Sigmoid colon (tissue), 7 donors: ENCODE measurements around the gene TUBGCP3. TPM values are rescaled to one million over a fixed set of nuclear protein-coding genes. Genes with fewer than 3 reads are reported as not detected.

Source experiments
- DNase-seq: peaks from one replicate; pipeline ENCODE4 v3.0.0-alpha.2; 2019
- H3K27ac ChIP-seq, 4 donors: fragments of 200-600 bp; sonication (generic); one replicate each; pipeline ENCODE4 v1.5.1; 2016 to 2019; ENCODE audit warnings: mild to moderate bottlenecking in 1 of 4
- H3K27me3 ChIP-seq, 3 donors: fragments of 200-600 bp; sonication (generic); one replicate each; pipeline ENCODE4 v1.5.1; 2019; ENCODE audit warnings: mild to moderate bottlenecking in 1 of 3
- H3K36me3 ChIP-seq, 4 donors: fragments of 200-600 bp; sonication (generic); one replicate each; pipeline ENCODE4 v1.5.1; 2016 to 2019
- H3K4me1 ChIP-seq, 4 donors: fragments of 200-600 bp; sonication (generic); one replicate each; pipeline ENCODE4 v1.5.1; 2017 to 2019
- H3K4me3 ChIP-seq, 4 donors: fragments of 200-600 bp; sonication (generic); one replicate each; pipeline ENCODE4 v1.5.1; 2017 to 2019; ENCODE audit warnings: mild to moderate bottlenecking in 2 of 4, moderate library complexity in 1 of 4
- H3K9me3 ChIP-seq, 4 donors: fragments of 200-600 bp in 3 of 4; sonication (generic) in 3 of 4; one replicate each; pipeline versions ENCODE4 v1.5.1 to v1.6.1; 2013 to 2019
- EP300 ChIP-seq, 4 donors: sonication (generic); formaldehyde crosslinking; IDR thresholded peaks; one replicate each; pipeline ENCODE4 v1.6.1; 2017; ENCODE audit warnings: antibody characterized with exemption in 4 of 4
- POLR2A ChIP-seq, 2 donors: fragments of 450-650 bp; IDR thresholded peaks; one replicate each; pipeline ENCODE4 v1.6.1; 2016; ENCODE audit warnings: antibody characterized with exemption in 2 of 2, mild to moderate bottlenecking in 2 of 2, moderate library complexity in 2 of 2
- POLR2AphosphoS5 ChIP-seq, 4 donors: sonication (generic); formaldehyde crosslinking; IDR thresholded peaks; one replicate each; pipeline ENCODE4 v1.6.1; 2017; ENCODE audit warnings: antibody characterized with exemption in 4 of 4
- WGBS, 2 donors: extraction: QIAGEN DNeasy Blood & Tissue Kit; methylation state at CpG; one replicate each; pipeline ENCODE4 v1.1.7; 2013; 5-methylcytosine and 5-hydroxymethylcytosine counted together
- intact Hi-C: fragments of 100-400 bp; cut with DNase I; formaldehyde crosslinking; loops from one replicate; pipeline ENCODE4 v1.15.1; 2023
- polyA plus RNA-seq, 3 donors: library from polyadenylated mRNA; stranded (reverse); fragments of 200-250 nt; gene quantifications; one replicate each; pipeline ENCODE4 v1.2.3, GENCODE V29; 2013
- total RNA-seq, 4 donors: library from RNA; depleted of rRNA; stranded (reverse); fragments of >200 nt; gene quantifications; one replicate each; pipeline ENCODE4 v1.1.0, GENCODE V29; 2016
- TF ChIP-seq, protein P1 (sequence below), 4 experiments: fragments of 450-650 bp in 3 of 4; fragments of 200-600 bp in 1 of 4; IDR thresholded peaks; one replicate each; pipeline ENCODE4 v1.5.1; 2016 to 2019; ENCODE audit warnings: antibody characterized with exemption in 4 of 4, mild to moderate bottlenecking in 3 of 4, moderate library complexity in 2 of 4
- donor health status: healthy with polysubstance abuse.
- donor health status: Bipolar disorder and iron deficiency.
- donor health status: healthy.

TUBGCP3 gene
- total and polyA plus RNA-seq, 7 donors, result 7.2 to 33.5 (median 23.8) TPM

DNA sequence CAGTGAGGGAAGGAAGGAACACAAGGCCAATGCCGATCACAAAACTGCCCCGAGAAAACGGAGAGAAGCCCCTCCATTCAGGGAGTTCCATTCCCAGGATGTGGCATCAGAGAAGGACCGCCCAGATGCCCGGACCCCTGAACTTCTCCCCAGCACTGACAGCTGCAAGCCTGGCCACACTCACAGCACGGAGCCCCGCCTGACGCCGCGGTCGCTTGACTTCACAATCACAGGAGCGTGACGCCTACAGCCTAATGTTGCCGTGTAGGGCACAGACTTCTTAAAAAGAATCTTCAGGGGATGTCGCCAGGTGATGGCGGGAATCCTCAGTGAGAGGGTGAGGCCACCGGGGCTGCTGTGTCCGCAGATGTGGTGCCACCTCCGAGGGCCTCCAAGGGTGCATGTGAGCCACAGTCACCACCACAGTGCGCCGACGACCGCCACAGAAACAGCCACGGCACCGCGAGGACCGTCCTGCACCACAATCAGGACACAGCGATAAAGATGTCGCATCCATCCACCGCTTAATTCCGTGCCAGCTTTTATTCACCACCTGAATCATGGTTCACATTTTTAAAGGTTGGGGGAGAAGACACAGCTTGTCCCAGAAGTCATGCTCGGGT lies 134.6 kb downstream of the TUBGCP3 start:
- TF ChIP-seq POLR2AphosphoS5 (IDR thresholded peaks at IDR 0.05) (no peak), EP300 (IDR thresholded peaks at IDR 0.05) (no peak), POLR2A (IDR thresholded peaks at IDR 0.05) (no peak)
- TF ChIP-seq, protein P1, sequence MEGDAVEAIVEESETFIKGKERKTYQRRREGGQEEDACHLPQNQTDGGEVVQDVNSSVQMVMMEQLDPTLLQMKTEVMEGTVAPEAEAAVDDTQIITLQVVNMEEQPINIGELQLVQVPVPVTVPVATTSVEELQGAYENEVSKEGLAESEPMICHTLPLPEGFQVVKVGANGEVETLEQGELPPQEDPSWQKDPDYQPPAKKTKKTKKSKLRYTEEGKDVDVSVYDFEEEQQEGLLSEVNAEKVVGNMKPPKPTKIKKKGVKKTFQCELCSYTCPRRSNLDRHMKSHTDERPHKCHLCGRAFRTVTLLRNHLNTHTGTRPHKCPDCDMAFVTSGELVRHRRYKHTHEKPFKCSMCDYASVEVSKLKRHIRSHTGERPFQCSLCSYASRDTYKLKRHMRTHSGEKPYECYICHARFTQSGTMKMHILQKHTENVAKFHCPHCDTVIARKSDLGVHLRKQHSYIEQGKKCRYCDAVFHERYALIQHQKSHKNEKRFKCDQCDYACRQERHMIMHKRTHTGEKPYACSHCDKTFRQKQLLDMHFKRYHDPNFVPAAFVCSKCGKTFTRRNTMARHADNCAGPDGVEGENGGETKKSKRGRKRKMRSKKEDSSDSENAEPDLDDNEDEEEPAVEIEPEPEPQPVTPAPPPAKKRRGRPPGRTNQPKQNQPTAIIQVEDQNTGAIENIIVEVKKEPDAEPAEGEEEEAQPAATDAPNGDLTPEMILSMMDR (IDR thresholded peaks at IDR 0.05), result no peak
- intact Hi-C loops, result no loop called here
- Histone ChIP-seq H3K27me3 (peaks cover 0 to 8% (median 0%) of the 10 kb centered on the region in 3 donors), H3K36me3 (no peaks in the 10 kb centered on the region), H3K4me3 (no peak overlapping the region), H3K9me3 (no peaks in the 10 kb centered on the region), H3K4me1 (no peaks in the 10 kb centered on the region), H3K27ac (no peak overlapping the region)
- 88 to 90% methylated on average over 32 of the region's 32 CpGs for WGBS, 2 donors
- DNase-seq, result no peak

DNA sequence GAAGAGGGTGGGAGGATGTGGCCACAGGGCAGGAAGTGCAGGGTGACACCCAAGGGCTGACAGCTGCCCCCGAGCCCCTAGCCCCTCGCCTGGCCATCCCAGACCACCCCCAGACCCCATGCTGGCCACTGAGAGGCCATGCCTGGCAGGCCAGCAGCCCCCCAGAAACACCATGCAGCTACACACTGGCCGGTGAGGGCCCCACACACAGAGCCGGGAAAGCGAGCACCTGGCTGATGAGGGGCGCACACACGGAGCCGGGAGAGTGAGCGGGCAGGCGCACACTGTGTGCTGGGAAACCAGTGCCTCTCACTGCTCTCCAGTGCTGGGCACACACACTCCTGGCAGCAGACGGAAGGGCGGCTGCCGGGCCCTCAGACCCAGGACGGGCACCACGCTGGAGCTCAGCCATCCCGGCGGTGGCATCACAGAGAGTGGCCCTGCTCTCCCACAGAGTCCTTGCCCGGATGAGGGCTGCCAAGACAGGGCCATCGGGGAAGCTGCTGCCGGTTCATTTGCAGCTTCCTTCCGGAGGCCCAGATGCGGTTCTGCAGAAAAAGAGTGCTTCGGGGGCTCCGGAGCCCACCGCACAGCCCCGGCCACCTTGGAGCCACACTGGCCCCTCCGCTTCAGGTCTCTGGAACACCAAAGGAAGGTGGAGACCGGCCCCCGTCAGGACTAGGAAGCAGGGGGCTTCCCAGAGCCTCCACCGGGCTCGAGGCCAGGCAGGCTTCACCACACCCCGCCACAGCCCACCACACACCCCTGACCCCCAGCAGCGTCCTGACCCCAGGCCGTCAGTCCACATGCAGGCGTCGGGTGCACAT lies 135.4 kb downstream of the TUBGCP3 start:
- WGBS, 2 donors, result 81 to 86% methylated on average over 36 of the region's 36 CpGs
- peaks cover 0 to 11% (median 0%) of the 10 kb centered on the region in 3 donors for H3K27me3 ChIP-seq
- no peaks in the 10 kb centered on the region for H3K4me1 ChIP-seq
- TF ChIP-seq, protein P1 (IDR thresholded peaks at IDR 0.05), result no peak
- TF ChIP-seq POLR2A (IDR thresholded peaks at IDR 0.05) (no peak), EP300 (IDR thresholded peaks at IDR 0.05) (no peak), POLR2AphosphoS5 (IDR thresholded peaks at IDR 0.05) (no peak)
- DNase-seq, result no peak
- no peaks in the 10 kb centered on the region for H3K9me3 ChIP-seq
- H3K36me3 ChIP-seq, result no peaks in the 10 kb centered on the region
- H3K4me3 ChIP-seq, result no peak overlapping the region
- no peak overlapping the region for H3K27ac ChIP-seq
- intact Hi-C loops, result no loop called here

DNA sequence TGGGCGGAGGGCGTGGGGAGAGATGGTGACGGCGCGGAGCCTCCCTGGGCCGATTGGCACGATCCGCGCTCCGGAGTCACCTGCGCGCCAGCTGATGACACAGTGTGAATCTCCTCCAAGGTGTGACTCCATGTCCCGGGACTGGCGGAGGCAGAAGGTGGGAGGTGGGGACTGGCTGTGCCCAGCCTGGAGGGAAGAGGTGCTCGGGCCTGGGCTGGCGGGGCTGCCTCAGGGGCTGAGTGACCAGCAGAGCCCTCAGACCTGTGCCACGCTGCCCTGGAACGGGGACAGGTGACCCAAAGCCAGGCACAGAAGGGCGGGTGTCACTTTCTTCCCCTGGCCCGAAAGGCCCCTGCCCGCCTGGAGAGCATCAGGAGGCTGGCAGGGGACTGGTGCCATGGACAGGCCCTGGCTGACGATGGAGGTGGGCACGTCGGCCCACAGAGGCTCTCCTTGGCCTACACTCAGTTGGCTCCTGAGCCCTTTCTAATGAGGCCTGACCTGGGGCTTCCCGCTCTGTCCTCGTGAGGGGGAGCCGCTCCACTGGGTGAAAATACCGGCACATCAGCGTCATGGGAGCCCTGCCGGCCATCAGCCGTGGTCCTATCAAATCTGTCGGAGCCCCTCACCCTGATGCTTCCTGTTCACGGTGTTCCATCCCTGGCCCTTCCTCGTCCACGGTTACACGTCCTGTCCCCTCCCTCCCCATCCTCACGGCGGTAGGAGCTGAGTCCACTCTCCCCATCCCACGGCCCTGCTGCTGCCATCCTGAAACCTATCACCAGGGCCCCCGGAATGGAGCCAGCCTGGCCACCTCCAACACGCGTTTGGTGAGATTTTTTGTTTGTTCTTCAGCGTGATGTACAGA lies 136.2 kb downstream of the TUBGCP3 start:
- WGBS, 2 donors, result 81 to 84% methylated on average over 43 of the region's 43 CpGs
- H3K4me3 ChIP-seq, result no peak overlapping the region
- H3K9me3 ChIP-seq, result no peaks in the 10 kb centered on the region
- no peaks in the 10 kb centered on the region for H3K36me3 ChIP-seq
- no peak for TF ChIP-seq POLR2A (IDR thresholded peaks at IDR 0.05)
- no peak for TF ChIP-seq POLR2AphosphoS5 (IDR thresholded peaks at IDR 0.05)
- no peak for TF ChIP-seq EP300 (IDR thresholded peaks at IDR 0.05)
- TF ChIP-seq, protein P1 (IDR thresholded peaks at IDR 0.05), result no peak
- DNase-seq, result peak; percentile 46
- no peaks in the 10 kb centered on the region for H3K4me1 ChIP-seq
- intact Hi-C loops, result no loop called here
- peaks cover 0 to 16% (median 0%) of the 10 kb centered on the region in 3 donors for H3K27me3 ChIP-seq
- no peak overlapping the region for H3K27ac ChIP-seq

DNA sequence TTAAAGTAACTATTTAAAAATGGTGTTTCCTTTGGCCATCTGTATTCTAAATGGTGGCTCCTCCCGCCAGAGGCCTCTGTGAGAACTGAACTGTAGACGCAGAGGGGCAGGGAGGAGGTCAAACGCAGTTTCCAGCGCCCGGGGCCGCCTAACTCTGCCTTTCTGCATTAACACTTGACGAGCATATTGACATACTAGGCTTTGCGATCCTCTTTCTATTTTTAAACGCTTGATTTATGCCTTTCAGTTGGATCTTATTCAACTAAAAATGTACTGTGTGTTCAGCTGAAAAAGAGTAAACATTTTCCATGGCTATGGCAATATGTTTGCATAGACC lies 137.1 kb downstream of the TUBGCP3 start:
- Histone ChIP-seq H3K4me1 (no peaks in the 10 kb centered on the region), H3K4me3 (no peak overlapping the region), H3K9me3 (no peaks in the 10 kb centered on the region), H3K27ac (no peak overlapping the region), H3K27me3 (peaks cover 0 to 24% (median under 1%) of the 10 kb centered on the region in 3 donors), H3K36me3 (no peaks in the 10 kb centered on the region)
- WGBS, 2 donors, result 23 to 54% methylated on average over 9 of the region's 9 CpGs
- no peak for DNase-seq
- TF ChIP-seq POLR2AphosphoS5 (IDR thresholded peaks at IDR 0.05) (no peak), EP300 (IDR thresholded peaks at IDR 0.05) (no peak)
- TF ChIP-seq, protein P1 (IDR thresholded peaks at IDR 0.05), result no peak
- intact Hi-C loops, result no loop called here
